Fibroblast of pulmonary artery (primary cell): ENCODE measurements around the gene VWA8.

ENCODE experiments used
- DNase-seq: peaks from one replicate; pipeline ENCODE4 v3.0.0-alpha.2; 2010; ENCODE audit warnings: low read depth
- H3K4me3 ChIP-seq: replicated peaks from 2 replicates; pipeline ENCODE4 v1.5.1; 2011; ENCODE audit warnings: low read depth, mild to moderate bottlenecking, control low read depth, low read length, moderate library complexity
- TF ChIP-seq, protein P1 (sequence below): IDR thresholded peaks from 2 replicates; pipeline ENCODE4 v1.5.1; 2011; ENCODE audit warnings: mild to moderate bottlenecking, control low read depth, low read length, inconsistent platforms; ENCODE audit errors: missing control alignments

The VWA8 gene

DNA sequence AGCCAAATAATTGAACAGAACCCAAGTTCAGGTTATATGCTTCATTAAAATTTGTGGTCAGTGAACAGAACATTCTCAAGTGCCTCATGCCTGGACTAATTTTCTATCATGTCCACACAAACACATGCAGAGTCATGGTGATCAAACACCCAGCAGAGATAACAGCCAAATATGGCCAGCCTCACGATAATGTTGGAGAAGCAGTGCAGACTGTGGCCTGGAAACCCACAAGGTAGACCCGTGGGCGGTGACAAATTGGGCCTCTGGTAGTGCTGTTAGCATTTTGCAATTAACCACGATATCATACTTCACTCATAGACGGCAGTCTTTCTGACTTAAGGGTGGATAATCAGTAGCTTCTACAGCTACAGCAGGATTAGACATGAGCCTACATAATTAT, 35.0 kb upstream of the VWA8 start:
- TF ChIP-seq, protein P1, sequence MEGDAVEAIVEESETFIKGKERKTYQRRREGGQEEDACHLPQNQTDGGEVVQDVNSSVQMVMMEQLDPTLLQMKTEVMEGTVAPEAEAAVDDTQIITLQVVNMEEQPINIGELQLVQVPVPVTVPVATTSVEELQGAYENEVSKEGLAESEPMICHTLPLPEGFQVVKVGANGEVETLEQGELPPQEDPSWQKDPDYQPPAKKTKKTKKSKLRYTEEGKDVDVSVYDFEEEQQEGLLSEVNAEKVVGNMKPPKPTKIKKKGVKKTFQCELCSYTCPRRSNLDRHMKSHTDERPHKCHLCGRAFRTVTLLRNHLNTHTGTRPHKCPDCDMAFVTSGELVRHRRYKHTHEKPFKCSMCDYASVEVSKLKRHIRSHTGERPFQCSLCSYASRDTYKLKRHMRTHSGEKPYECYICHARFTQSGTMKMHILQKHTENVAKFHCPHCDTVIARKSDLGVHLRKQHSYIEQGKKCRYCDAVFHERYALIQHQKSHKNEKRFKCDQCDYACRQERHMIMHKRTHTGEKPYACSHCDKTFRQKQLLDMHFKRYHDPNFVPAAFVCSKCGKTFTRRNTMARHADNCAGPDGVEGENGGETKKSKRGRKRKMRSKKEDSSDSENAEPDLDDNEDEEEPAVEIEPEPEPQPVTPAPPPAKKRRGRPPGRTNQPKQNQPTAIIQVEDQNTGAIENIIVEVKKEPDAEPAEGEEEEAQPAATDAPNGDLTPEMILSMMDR, result no peak

DNA sequence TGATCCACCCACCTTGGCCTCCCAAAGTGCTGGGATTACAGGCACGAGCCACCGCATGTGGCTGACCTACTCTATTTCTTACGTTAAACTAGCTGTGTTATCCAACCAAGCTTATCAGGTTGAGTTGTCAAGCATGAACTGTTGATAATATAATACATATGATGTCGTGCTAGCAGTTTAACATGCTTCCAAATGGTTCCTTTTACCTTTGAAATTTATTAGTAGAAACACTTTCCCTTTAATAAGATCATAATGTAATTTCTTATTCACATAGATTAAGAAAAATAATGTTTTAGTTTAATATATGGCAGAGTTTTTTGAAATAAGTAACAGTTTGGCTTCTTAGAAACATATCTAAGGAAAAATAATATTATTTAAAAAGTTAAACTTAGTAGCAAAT, 34.4 kb upstream of the VWA8 start:
- H3K4me3 ChIP-seq, result no peak overlapping the region
- no peak for DNase-seq
- TF ChIP-seq, protein P1, result no peak

More for the DNA sequence above, 35.0 kb upstream of the VWA8 start:
- H3K4me3 ChIP-seq, result no peak overlapping the region
- peak; percentile 46 for DNase-seq

DNA sequence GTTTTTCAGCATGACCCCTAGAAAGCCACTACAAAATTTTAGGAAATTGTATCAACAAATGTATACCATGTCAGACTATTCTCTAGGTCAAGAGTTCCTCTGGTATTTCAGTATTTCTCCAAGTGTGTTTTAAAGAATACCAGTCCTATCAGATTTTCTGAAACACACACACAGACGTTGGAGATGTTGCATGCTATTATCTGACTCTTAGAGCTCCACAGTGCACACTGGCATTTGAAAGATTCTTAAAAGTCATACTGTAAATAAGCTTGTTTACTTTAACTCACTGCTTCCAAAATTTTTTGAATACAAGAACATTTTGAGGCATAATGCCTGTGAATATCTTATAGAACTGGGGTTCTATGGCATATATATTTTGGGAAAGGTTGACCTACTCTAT, 33.8 kb upstream of the VWA8 start:
- no peak overlapping the region for H3K4me3 ChIP-seq
- no peak for DNase-seq
- TF ChIP-seq, protein P1, result no peak

DNA sequence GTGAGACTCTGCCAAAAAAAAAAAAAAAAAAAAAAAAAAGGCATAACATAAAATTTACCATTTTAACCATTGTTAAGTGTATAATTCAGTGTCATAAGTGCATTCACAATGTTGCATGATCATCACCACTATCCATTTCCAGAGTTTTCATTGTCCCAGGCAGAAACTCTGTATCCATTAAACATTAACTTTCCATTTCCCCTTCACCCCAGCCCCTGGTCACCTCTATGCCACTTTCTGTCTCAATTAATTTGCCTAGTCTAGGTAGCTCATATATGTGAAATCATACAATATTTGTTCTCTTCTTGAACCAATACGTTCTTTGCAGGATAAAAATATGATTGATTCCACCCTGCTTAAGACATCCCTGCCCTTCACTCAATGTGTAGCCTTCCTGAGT, 31.0 kb upstream of the VWA8 start:
- H3K4me3 ChIP-seq, result no peak overlapping the region
- TF ChIP-seq, protein P1, result no peak
- DNase-seq, result no peak

DNA sequence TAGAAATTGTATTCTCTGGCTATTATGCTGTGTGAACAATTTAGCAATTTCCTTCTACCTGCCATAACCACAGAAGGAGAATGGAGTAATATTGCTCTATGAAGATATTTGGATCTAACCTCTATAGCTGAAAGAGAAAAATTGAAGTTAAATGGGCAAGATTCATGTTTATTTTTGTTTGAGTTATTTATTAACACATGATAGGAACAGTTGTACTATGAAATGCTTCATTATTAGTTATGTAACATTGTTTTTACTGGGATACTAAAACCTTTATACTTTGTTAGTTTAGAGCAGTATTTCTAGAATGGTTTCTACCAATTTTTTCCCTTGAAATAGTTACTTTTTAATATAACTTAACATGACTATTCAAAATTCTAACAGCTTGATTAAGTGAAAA, 27.3 kb upstream of the VWA8 start:
- TF ChIP-seq, protein P1, result no peak

DNA sequence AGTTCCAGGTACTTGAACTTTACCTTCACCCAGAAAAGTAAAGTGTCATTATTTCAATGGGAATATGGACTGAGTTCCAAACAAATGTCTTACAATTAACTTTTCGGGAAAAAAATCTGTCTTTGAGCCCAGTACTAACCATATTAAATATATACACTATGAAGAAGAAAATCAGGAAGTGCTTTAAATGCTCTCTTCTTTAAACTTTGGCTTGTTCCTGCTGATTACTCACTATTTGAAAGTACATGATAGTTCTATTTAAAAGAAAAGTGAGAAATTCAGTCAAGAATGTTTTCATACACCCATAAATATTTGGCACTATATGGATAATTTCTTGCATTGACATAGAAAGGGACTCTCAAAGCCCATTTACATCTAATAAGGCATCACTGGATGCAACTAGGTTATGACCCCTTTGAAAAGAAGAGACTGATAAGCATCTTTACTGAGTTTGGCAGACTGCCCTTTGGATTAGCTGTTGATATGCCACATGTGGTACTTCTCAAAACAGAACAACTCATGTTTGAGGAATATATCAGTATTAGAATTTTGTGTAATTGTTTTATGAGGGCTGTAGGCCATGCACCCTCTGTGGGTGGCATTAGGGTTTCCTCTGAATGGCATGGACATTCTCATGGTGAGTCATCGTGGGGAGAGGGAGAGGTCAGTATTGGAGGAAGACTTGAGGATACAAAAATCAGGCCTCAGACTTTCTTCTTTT, 25.0 kb upstream of the VWA8 start:
- TF ChIP-seq, protein P1, result no peak
- no peak overlapping the region for H3K4me3 ChIP-seq
- no peak for DNase-seq

More for the DNA sequence above, 27.3 kb upstream of the VWA8 start:
- no peak overlapping the region for H3K4me3 ChIP-seq
- no peak for DNase-seq
